HepG2 (cell line): Measurements from ENCODE around the gene CTF1. TPM values are rescaled to one million over a fixed set of nuclear protein-coding genes. Genes with fewer than 3 reads are reported as not detected.
A peak's percentile ranks its signal among the peaks of the same experiment; 100 is the strongest.

ENCODE experiments used
- CBX2 ChIP-seq, 2 experiments: fragments of 200-600 bp in 1 of 2; sonication (generic); formaldehyde crosslinking in 1 of 2; IDR thresholded peaks; 2 replicates each; pipeline versions ENCODE4 v1.7.0 to v1.8.1; 2018 to 2022; ENCODE audit warnings: low read depth in 2 of 2, low read length in 1 of 2, mild to moderate bottlenecking in 1 of 2, missing genetic modification reagents in 1 of 2
- CEBPB ChIP-seq: IDR thresholded peaks from 2 replicates; pipeline ENCODE4 v1.6.1; 2011; ENCODE audit warnings: low read depth, low read length, improper control_type of control experiment, borderline replicate concordance
- CREM ChIP-seq, 2 experiments: sonication (generic) in 1 of 2; formaldehyde crosslinking in 1 of 2; IDR thresholded peaks; 2 replicates each; pipeline versions ENCODE4 v1.4.0 to v1.6.1; 2016 to 2020; ENCODE audit warnings: antibody characterized with exemption in 1 of 2, mild to moderate bottlenecking in 1 of 2, missing genetic modification reagents in 1 of 2
- DMAP1 ChIP-seq: IDR thresholded peaks from 2 replicates; pipeline ENCODE4 v1.6.1; 2016
- DPF2 ChIP-seq: sonication (generic); formaldehyde crosslinking; IDR thresholded peaks from 2 replicates; pipeline ENCODE4 v1.4.0; 2020; ENCODE audit warnings: mild to moderate bottlenecking, low read depth, missing genetic modification reagents, borderline replicate concordance
- FOSL2 ChIP-seq: sonication (generic); formaldehyde crosslinking; IDR thresholded peaks from 2 replicates; pipeline ENCODE4 v1.4.0; 2020; ENCODE audit warnings: missing genetic modification reagents
- HOXA5 ChIP-seq: sonication (generic); formaldehyde crosslinking; IDR thresholded peaks from 2 replicates; pipeline ENCODE4 v1.4.0; 2020; ENCODE audit warnings: missing genetic modification reagents
- IKZF1 ChIP-seq: fragments of 450-650 bp; IDR thresholded peaks from 2 replicates; pipeline ENCODE4 v1.7.1; 2016
- MXD3 ChIP-seq: IDR thresholded peaks from 2 replicates; pipeline ENCODE4 v1.6.1; 2016; ENCODE audit warnings: mild to moderate bottlenecking, missing biosample characterization, missing genetic modification reagents
- NFE2L2 ChIP-seq: fragments of 150-350 bp; IDR thresholded peaks from 2 replicates; pipeline ENCODE4 v1.6.1; 2014; ENCODE audit warnings: low read length
- NKX3-1 ChIP-seq: sonication (generic); formaldehyde crosslinking; IDR thresholded peaks from 2 replicates; pipeline ENCODE4 v1.5.0; 2020; ENCODE audit warnings: missing genetic modification reagents
- ONECUT2 ChIP-seq: sonication (generic); formaldehyde crosslinking; IDR thresholded peaks from 2 replicates; pipeline ENCODE4 v1.4.0; 2020; ENCODE audit warnings: missing genetic modification reagents
- PHF8 ChIP-seq: sonication (generic); formaldehyde crosslinking; IDR thresholded peaks from 2 replicates; pipeline ENCODE4 v1.5.0; 2020; ENCODE audit warnings: missing genetic modification reagents
- RAD21 ChIP-seq: fragments of 450-650 bp; formaldehyde crosslinking; IDR thresholded peaks from 2 replicates; pipeline ENCODE4 v1.5.0; 2020; ENCODE audit warnings: mild to moderate bottlenecking
- REL ChIP-seq: sonication (generic); formaldehyde crosslinking; conservative IDR thresholded peaks from 2 replicates; pipeline ENCODE4 v1.8.0; 2022; ENCODE audit warnings: mild to moderate bottlenecking, missing genetic modification reagents, moderate library complexity
- SAFB2 ChIP-seq: sonication (generic); formaldehyde crosslinking; IDR thresholded peaks from 2 replicates; pipeline ENCODE4 v1.5.1; 2020; ENCODE audit warnings: missing genetic modification reagents, low read depth, mild to moderate bottlenecking, borderline replicate concordance
- SNAI1 ChIP-seq: sonication (generic); formaldehyde crosslinking; IDR thresholded peaks from 2 replicates; pipeline ENCODE4 v1.5.0; 2020; ENCODE audit warnings: mild to moderate bottlenecking, missing genetic modification reagents, borderline replicate concordance
- SOX5 ChIP-seq: IDR thresholded peaks from 2 replicates; pipeline ENCODE4 v1.6.1; 2016; ENCODE audit warnings: borderline replicate concordance
- SOX6 ChIP-seq, 2 experiments: fragments of 450-650 bp in 1 of 2; sonication (generic) in 1 of 2; formaldehyde crosslinking in 1 of 2; IDR thresholded peaks; 2 replicates each; pipeline versions ENCODE4 v1.4.0 to v1.6.1; 2017 to 2020; ENCODE audit warnings: antibody characterized with exemption in 1 of 2, mild to moderate bottlenecking in 1 of 2, missing genetic modification reagents in 1 of 2
- SRSF9 ChIP-seq: fragments of 200-400 bp; formaldehyde crosslinking; IDR thresholded peaks from 2 replicates; pipeline ENCODE4 v1.6.1; 2018; ENCODE audit warnings: borderline replicate concordance, mild to moderate bottlenecking, low read depth, low read length; ENCODE audit not compliant: insufficient read depth, poor library complexity, severe bottlenecking
- TCF7 ChIP-seq: sonication (generic); IDR thresholded peaks from 2 replicates; pipeline ENCODE4 v1.6.1; 2016; ENCODE audit warnings: antibody characterized with exemption, low read depth
- ZFP36 ChIP-seq: fragments of 150-350 bp; IDR thresholded peaks from 2 replicates; pipeline ENCODE4 v1.6.1; 2018; ENCODE audit warnings: borderline replicate concordance, low read length, low read depth; ENCODE audit not compliant: partially characterized antibody
- ZFP36L2 ChIP-seq: sonication (generic); formaldehyde crosslinking; IDR thresholded peaks from 2 replicates; pipeline ENCODE4 v1.4.0; 2020; ENCODE audit warnings: missing genetic modification reagents
- ZKSCAN1 ChIP-seq: fragments of 150-350 bp; IDR thresholded peaks from 2 replicates; pipeline ENCODE4 v1.6.1; 2014; ENCODE audit warnings: low read length
- ZNF292 ChIP-seq: sonication (generic); formaldehyde crosslinking; IDR thresholded peaks from 2 replicates; pipeline ENCODE4 v1.8.1; 2022; ENCODE audit warnings: mild to moderate bottlenecking, low read depth, missing genetic modification reagents, borderline replicate concordance
- ZNF414 ChIP-seq: sonication (generic); formaldehyde crosslinking; IDR thresholded peaks from 2 replicates; pipeline ENCODE4 v1.5.0; 2020; ENCODE audit warnings: missing genetic modification reagents
- ZNF512 ChIP-seq: sonication (generic); formaldehyde crosslinking; IDR thresholded peaks from 2 replicates; pipeline ENCODE4 v1.4.0; 2020; ENCODE audit warnings: mild to moderate bottlenecking, missing genetic modification reagents
- ZNF776 ChIP-seq: sonication (generic); formaldehyde crosslinking; IDR thresholded peaks from 2 replicates; pipeline ENCODE4 v1.4.0; 2020; ENCODE audit warnings: mild to moderate bottlenecking, missing genetic modification reagents
- ZSCAN25 ChIP-seq: sonication (generic); formaldehyde crosslinking; IDR thresholded peaks from 2 replicates; pipeline ENCODE4 v1.8.0; 2022; ENCODE audit warnings: mild to moderate bottlenecking, missing genetic modification reagents
- polyA plus RNA-seq, 8 experiments: library from polyadenylated mRNA; depleted of rRNA in 3 of 8; stranded (reverse) in 7 of 8; unstranded in 1 of 8; fragments of >200 nt; fragmentation: Illumina TruSeq in 4 of 8; extraction: Trizol in 4 of 8; gene quantifications; 2 replicates each; pipeline versions ENCODE4 v1.2.1 to v1.2.3, GENCODE V29; 2011 to 2016; ENCODE audit warnings: low read depth in 4 of 8, missing spikeins in 1 of 8, mixed read lengths in 1 of 8; ENCODE audit not compliant: insufficient read depth in 1 of 8
- total RNA-seq, 5 experiments: library from RNA; depleted of rRNA; stranded (reverse); fragments of >200 nt; fragmentation: Illumina TruSeq; extraction: Trizol; gene quantifications; 2 replicates each; pipeline ENCODE4 v1.2.3, GENCODE V29; 2016; ENCODE audit warnings: low read depth in 1 of 5

CTF1 gene
- total and polyA plus RNA-seq, 2 of the 13 experiments (the other 11 are each of a cell fraction or from before 2014, with no cell fraction given): 0.13 to 1.8 TPM

GRCh38 chr16:30893744-30894539, 2.5 kb upstream of the CTF1 start, which contains the start of gene BCL7C (continued):
- 0 out of 2 replicates have a peak, but pooled peaks have one; percentile 74 for TF ChIP-seq ZNF512 (CRISPR knock-in tag)
- no peak for TF ChIP-seq NFE2L2
- TF ChIP-seq SNAI1 (CRISPR knock-in tag): 0 out of 2 replicates have a peak, but pooled peaks have one; percentile 85
- no peak for TF ChIP-seq ZFP36
- peak; percentile 80 for TF ChIP-seq PHF8 (CRISPR knock-in tag)
- no peak for TF ChIP-seq ZFP36L2
- TF ChIP-seq SOX5 (CRISPR knock-in tag): peak; percentile 44
- peak; percentile 73; the same call in 1 of the 2 replicates for TF ChIP-seq ZSCAN25 (CRISPR knock-in tag)
- peak; percentile 71 for TF ChIP-seq RAD21 (CRISPR knock-in tag)
- TF ChIP-seq DPF2 (CRISPR knock-in tag): no peak
- peak; percentile 74; the same call in 1 of the 2 replicates for TF ChIP-seq HOXA5 (CRISPR knock-in tag)
- TF ChIP-seq TCF7: no peak
- peak; percentile 97 for TF ChIP-seq MXD3
- no peak for TF ChIP-seq SRSF9
- TF ChIP-seq NKX3-1: peak; percentile 96
- peak; percentile 65; the same call in 1 of the 2 replicates for TF ChIP-seq ZNF414 (CRISPR knock-in tag)
- peak; percentile 87 for TF ChIP-seq SAFB2 (CRISPR knock-in tag)
- peak; percentile 99 for TF ChIP-seq ZNF776
- TF ChIP-seq IKZF1: no peak
- TF ChIP-seq REL: peak; percentile 93
- no peak for TF ChIP-seq CREM (IDR thresholded peaks at IDR 0.05)
- TF ChIP-seq CREM (CRISPR knock-in tag; IDR thresholded peaks at IDR 0.05): no peak
- no peak for TF ChIP-seq SOX6 (IDR thresholded peaks at IDR 0.05)
- peak; percentile 66 for TF ChIP-seq SOX6 (CRISPR knock-in tag; IDR thresholded peaks at IDR 0.05)
- no peak for TF ChIP-seq CEBPB
- 0 out of 2 replicates have a peak, but pooled peaks have one; percentile 54 for TF ChIP-seq ZNF292 (CRISPR knock-in tag)
- peak; percentile 86 for TF ChIP-seq DMAP1 (CRISPR knock-in tag)
- TF ChIP-seq ONECUT2 (CRISPR knock-in tag): no peak
- TF ChIP-seq ZKSCAN1: no peak
- TF ChIP-seq FOSL2 (CRISPR knock-in tag): peak; percentile 55
- no peak for TF ChIP-seq CBX2 (IDR thresholded peaks at IDR 0.05; ENCODE audit: low read depth, low read length)
- TF ChIP-seq CBX2 (CRISPR knock-in tag; IDR thresholded peaks at IDR 0.05; ENCODE audit: low read depth): peak; percentile 83; the same call in 1 of the 2 replicates
